A549 (cell line): ENCODE measurements around the gene ENHO. TPM values are rescaled to one million over a fixed set of nuclear protein-coding genes. Genes with fewer than 3 reads are reported as not detected.

ENCODE experiments used
- ATAC-seq, 2 experiments: fragments of 200-7000 bp in 1 of 2; fragments of >200 bp in 1 of 2; cut with Nextera tagmentation in 1 of 2; cut with Tn5 transposase in 1 of 2; 3 replicates each; pipeline versions ENCODE4 v1.8.0 to v1.9.1; 2018 to 2020; ENCODE audit warnings: mild to moderate bottlenecking in 1 of 2, moderate library complexity in 1 of 2
- CTCF ChIA-PET: fragments of 300-600 bp; sonication (Branson Sonifier 250); formaldehyde crosslinking; extraction: SDS; loops from one replicate; lab custom pipeline; 2021; ENCODE audit warnings: antibody characterized with exemption, inconsistent platforms; lab: Yijun Ruan, JAX
- POLR2A ChIA-PET: fragments of 350-600 bp; formaldehyde crosslinking; extraction: SDS; loops from one replicate; lab custom pipeline; 2021; ENCODE audit warnings: antibody characterized with exemption, inconsistent platforms; lab: Yijun Ruan, JAX
- DNase-seq, 2 experiments: peaks; one replicate each; pipeline versions ENCODE4 v3.0.0 to v3.0.0-alpha.2; 2011 to 2016; ENCODE audit warnings: low read depth in 1 of 2, low spot score in 1 of 2
- FAIRE-seq: peaks from 2 replicates; lab custom pipeline; 2011; peaks lifted over from hg19 to GRCh38; lab: Jason Lieb, UNC
- H3K27ac ChIP-seq, 2 experiments: fragments of >200 bp; sonication (Bioruptor Twin); formaldehyde crosslinking; 3 replicates each; pipeline ENCODE4 v1.5.1; 2016 to 2017
- H3K4me1 ChIP-seq: fragments of >200 bp; sonication (Bioruptor Twin); formaldehyde crosslinking; 3 replicates; pipeline ENCODE4 v1.6.1; 2016
- H3K4me2 ChIP-seq: fragments of >200 bp; sonication (Bioruptor Twin); formaldehyde crosslinking; 3 replicates; pipeline ENCODE4 v1.6.1; 2016
- H3K4me3 ChIP-seq: fragments of >200 bp; sonication (Bioruptor Twin); formaldehyde crosslinking; 3 replicates; pipeline ENCODE4 v1.5.1; 2016
- H3K9me3 ChIP-seq: fragments of >200 bp; sonication (Bioruptor Twin); formaldehyde crosslinking; 3 replicates; pipeline ENCODE4 v1.6.1; 2016
- CBX8 ChIP-seq: fragments of 200-600 bp; sonication (generic); IDR thresholded peaks from 2 replicates; pipeline ENCODE4 v1.6.1; 2016
- CEBPB ChIP-seq, 2 experiments: fragments of >200 bp in 1 of 2; sonication (Bioruptor Twin) in 1 of 2; formaldehyde crosslinking in 1 of 2; IDR thresholded peaks; 2 replicates each; pipeline ENCODE4 v1.6.1; 2012 to 2016
- EHMT2 ChIP-seq: fragments of 200-600 bp; sonication (generic); IDR thresholded peaks from 2 replicates; pipeline ENCODE4 v1.6.1; 2016; ENCODE audit warnings: antibody characterized with exemption, low read depth, mild to moderate bottlenecking, moderate library complexity
- EP300 ChIP-seq, 2 experiments: fragments of >200 bp; sonication (Bioruptor Twin); formaldehyde crosslinking; IDR thresholded peaks; 2 replicates in 1 of 2; 3 replicates in 1 of 2; pipeline ENCODE4 v1.6.1; 2016 to 2017
- ESRRA ChIP-seq: fragments of 150-350 bp; IDR thresholded peaks from 2 replicates; pipeline ENCODE4 v1.6.1; 2014; ENCODE audit warnings: mild to moderate bottlenecking, low read length, borderline replicate concordance
- HDAC2 ChIP-seq: fragments of 200-600 bp; sonication (generic); IDR thresholded peaks from 2 replicates; pipeline ENCODE4 v1.6.1; 2016
- HEYL ChIP-seq: fragments of 250-450 bp; sonication (Bioruptor Pico); IDR thresholded peaks from 2 replicates; pipeline ENCODE4 v1.8.0; 2021; ENCODE audit warnings: mild to moderate bottlenecking, moderate library complexity
- KDM5A ChIP-seq: fragments of 200-600 bp; sonication (generic); IDR thresholded peaks from 2 replicates; pipeline ENCODE4 v1.6.1; 2016; ENCODE audit warnings: antibody characterized with exemption, mild to moderate bottlenecking
- MYC ChIP-seq: IDR thresholded peaks from 2 replicates; pipeline ENCODE4 v1.6.1; 2012; ENCODE audit warnings: mild to moderate bottlenecking, inconsistent platforms, low read length, improper control_type of control experiment, borderline replicate concordance
- NFE2L2 ChIP-seq: fragments of 150-350 bp; conservative IDR thresholded peaks from 2 replicates; pipeline ENCODE4 v1.6.1; 2014; ENCODE audit warnings: low read length
- PHF8 ChIP-seq: fragments of 200-600 bp; sonication (generic); IDR thresholded peaks from 2 replicates; pipeline ENCODE4 v1.6.1; 2016; ENCODE audit warnings: low read depth, mild to moderate bottlenecking, antibody characterized with exemption, moderate library complexity, borderline replicate concordance
- POLR2A ChIP-seq: IDR thresholded peaks from 2 replicates; pipeline ENCODE4 v1.6.1; 2012; ENCODE audit warnings: mild to moderate bottlenecking, low read length
- POLR2AphosphoS2 ChIP-seq: conservative IDR thresholded peaks from 2 replicates; pipeline ENCODE4 v1.6.1; 2012; ENCODE audit warnings: low read length, improper control_type of control experiment, inconsistent platforms
- RAD21 ChIP-seq, 2 experiments: fragments of >200 bp in 1 of 2; sonication (Bioruptor Twin) in 1 of 2; formaldehyde crosslinking in 1 of 2; IDR thresholded peaks in 1 of 2; conservative IDR thresholded peaks in 1 of 2; 2 replicates in 1 of 2; 3 replicates in 1 of 2; pipeline ENCODE4 v1.6.1; 2012 to 2018; ENCODE audit warnings: inconsistent platforms in 1 of 2
- RARB ChIP-seq: fragments of 250-450 bp; sonication (Bioruptor Pico); IDR thresholded peaks from 2 replicates; pipeline ENCODE4 v1.8.0; 2021; ENCODE audit warnings: mild to moderate bottlenecking, moderate library complexity
- SREBF2 ChIP-seq: fragments of 450-650 bp; IDR thresholded peaks from 2 replicates; pipeline ENCODE4 v1.6.1; 2014; ENCODE audit warnings: mild to moderate bottlenecking, moderate library complexity
- ZC3H11A ChIP-seq: fragments of 450-650 bp; IDR thresholded peaks from 2 replicates; pipeline ENCODE4 v1.6.1; 2014; ENCODE audit warnings: antibody characterized with exemption, mild to moderate bottlenecking
- ZNF302 ChIP-seq: fragments of 250-450 bp; sonication (Bioruptor Pico); IDR thresholded peaks from 2 replicates; pipeline ENCODE4 v1.9.0; 2021; ENCODE audit warnings: inconsistent platforms, mild to moderate bottlenecking, moderate library complexity
- ZSCAN20 ChIP-seq: fragments of 250-450 bp; sonication (Bioruptor Pico); IDR thresholded peaks from 2 replicates; pipeline ENCODE4 v1.8.0; 2022; ENCODE audit warnings: mild to moderate bottlenecking, moderate library complexity
- WGBS: methylation state at CpG from one replicate; pipeline ENCODE4 v1.1.6; 2017; ENCODE audit errors: missing lambda C conversion rate; 5-methylcytosine and 5-hydroxymethylcytosine counted together
- polyA plus RNA-seq, 4 experiments: library from polyadenylated mRNA; depleted of rRNA in 3 of 4; stranded (reverse); fragments of >200 nt; fragmentation: RNase III in 1 of 4; extraction: RNeasy Plus Mini Kit Qiagen cat#74134 plus additional on column Dnase treatment in 1 of 4; gene quantifications; 2 replicates in 3 of 4; 3 replicates in 1 of 4; pipeline ENCODE4 v1.2.3, GENCODE V29; 2011 to 2017
- TF ChIP-seq, protein P1 (sequence below): fragments of 450-650 bp; IDR thresholded peaks from 2 replicates; pipeline ENCODE4 v1.6.1; 2014; ENCODE audit warnings: antibody characterized with exemption
- TF ChIP-seq, protein P2 (sequence below): fragments of 250-450 bp; sonication (Bioruptor Pico); IDR thresholded peaks from 2 replicates; pipeline ENCODE4 v1.5.0; 2020; ENCODE audit warnings: low read depth, mild to moderate bottlenecking, moderate library complexity
- TF ChIP-seq, protein P3 (sequence below): IDR thresholded peaks from 2 replicates; pipeline ENCODE4 v1.6.1; 2012
- TF ChIP-seq, protein P4 (sequence below): fragments of >200 bp; sonication (Bioruptor Twin); formaldehyde crosslinking; IDR thresholded peaks from 3 replicates; pipeline ENCODE4 v1.5.1; 2016
- TF ChIP-seq, protein P5 (sequence below): fragments of 250-450 bp; sonication (Bioruptor Pico); IDR thresholded peaks from 2 replicates; pipeline ENCODE4 v1.5.0; 2021; ENCODE audit warnings: mild to moderate bottlenecking, moderate library complexity, borderline replicate concordance
- TF ChIP-seq, protein P6 (sequence below): fragments of 200-600 bp; sonication (generic); IDR thresholded peaks from 2 replicates; pipeline ENCODE4 v1.6.1; 2016; ENCODE audit warnings: antibody characterized with exemption, mild to moderate bottlenecking, moderate library complexity
- TF ChIP-seq, protein P7 (sequence below): IDR thresholded peaks from 2 replicates; pipeline ENCODE4 v1.6.1; 2012
- TF ChIP-seq, protein P8 (sequence below): IDR thresholded peaks from 2 replicates; pipeline ENCODE4 v1.6.1; 2012; ENCODE audit warnings: low read depth, borderline replicate concordance

Gene ENHO
- polyA plus RNA-seq, 2 of the 4 experiments (the other 2 are of a cell fraction), result 0.28 to 1.7 TPM

DNA sequence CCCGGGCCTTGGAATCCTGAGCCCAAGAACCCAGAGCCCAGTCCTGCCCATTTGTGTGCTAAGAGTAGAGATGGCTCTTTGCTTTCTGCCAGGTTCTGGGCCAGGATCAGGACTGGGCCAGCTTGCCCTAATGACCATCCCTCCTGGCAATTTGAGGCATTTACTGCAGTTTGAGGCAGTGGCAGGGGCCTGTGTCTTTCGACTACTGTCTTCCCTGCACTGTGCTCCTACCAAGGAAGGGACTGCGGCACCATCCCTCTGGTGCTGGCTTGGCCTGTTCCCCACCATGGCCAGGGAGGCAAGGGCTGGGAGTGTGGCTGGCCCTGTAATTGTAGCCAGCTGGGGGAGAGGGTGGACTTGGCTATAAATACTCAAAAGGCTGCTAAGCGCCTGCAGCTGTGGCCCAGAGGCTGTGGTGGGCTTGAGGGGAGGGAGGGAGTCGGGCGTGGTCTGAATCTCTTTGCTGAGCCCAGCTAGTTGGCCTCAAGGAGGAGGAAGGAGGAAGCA, 4.6 kb downstream of the ENHO start:
- POLR2A ChIA-PET, result no interaction called here
- whole genome bisulfite sequencing, result 29% methylated on average over 5 of the region's 6 CpGs
- no peak for TF ChIP-seq ZC3H11A
- TF ChIP-seq SREBF2, result no peak
- no peak for TF ChIP-seq ESRRA
- no peak for TF ChIP-seq NFE2L2
- TF ChIP-seq, protein P1, sequence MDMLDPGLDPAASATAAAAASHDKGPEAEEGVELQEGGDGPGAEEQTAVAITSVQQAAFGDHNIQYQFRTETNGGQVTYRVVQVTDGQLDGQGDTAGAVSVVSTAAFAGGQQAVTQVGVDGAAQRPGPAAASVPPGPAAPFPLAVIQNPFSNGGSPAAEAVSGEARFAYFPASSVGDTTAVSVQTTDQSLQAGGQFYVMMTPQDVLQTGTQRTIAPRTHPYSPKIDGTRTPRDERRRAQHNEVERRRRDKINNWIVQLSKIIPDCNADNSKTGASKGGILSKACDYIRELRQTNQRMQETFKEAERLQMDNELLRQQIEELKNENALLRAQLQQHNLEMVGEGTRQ, result no peak
- TF ChIP-seq RARB (CRISPR knock-in tag), result no peak
- TF ChIP-seq EHMT2, result no peak
- TF ChIP-seq, protein P2, sequence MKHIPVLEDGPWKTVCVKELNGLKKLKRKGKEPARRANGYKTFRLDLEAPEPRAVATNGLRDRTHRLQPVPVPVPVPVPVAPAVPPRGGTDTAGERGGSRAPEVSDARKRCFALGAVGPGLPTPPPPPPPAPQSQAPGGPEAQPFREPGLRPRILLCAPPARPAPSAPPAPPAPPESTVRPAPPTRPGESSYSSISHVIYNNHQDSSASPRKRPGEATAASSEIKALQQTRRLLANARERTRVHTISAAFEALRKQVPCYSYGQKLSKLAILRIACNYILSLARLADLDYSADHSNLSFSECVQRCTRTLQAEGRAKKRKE (CRISPR knock-in tag), result no peak
- no peak for TF ChIP-seq CBX8
- TF ChIP-seq, protein P3, sequence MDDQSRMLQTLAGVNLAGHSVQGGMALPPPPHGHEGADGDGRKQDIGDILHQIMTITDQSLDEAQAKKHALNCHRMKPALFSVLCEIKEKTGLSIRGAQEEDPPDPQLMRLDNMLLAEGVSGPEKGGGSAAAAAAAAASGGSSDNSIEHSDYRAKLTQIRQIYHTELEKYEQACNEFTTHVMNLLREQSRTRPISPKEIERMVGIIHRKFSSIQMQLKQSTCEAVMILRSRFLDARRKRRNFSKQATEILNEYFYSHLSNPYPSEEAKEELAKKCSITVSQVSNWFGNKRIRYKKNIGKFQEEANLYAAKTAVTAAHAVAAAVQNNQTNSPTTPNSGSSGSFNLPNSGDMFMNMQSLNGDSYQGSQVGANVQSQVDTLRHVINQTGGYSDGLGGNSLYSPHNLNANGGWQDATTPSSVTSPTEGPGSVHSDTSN, result no peak
- TF ChIP-seq ZNF302 (CRISPR knock-in tag), result no peak
- DNase-seq, result no peak
- Histone ChIP-seq H3K4me3 (no peak overlapping the region), H3K4me1 (peaks cover 3% of the 10 kb centered on the region; the same call in 1 of the 3 replicates), H3K4me2 (no peak overlapping the region), H3K9me3 (no peaks in the 10 kb centered on the region), H3K27ac (no peak overlapping the region)
- FAIRE-seq, result no peak
- CTCF ChIA-PET, result interaction anchor here (0.7 to 13.5 kb wide), 6 partner anchors 12 to 114 kb away, joined by 3 to 114 read pairs (median 6); no protein-coding TSS in a partner anchor
- ATAC-seq, result no peak

DNA sequence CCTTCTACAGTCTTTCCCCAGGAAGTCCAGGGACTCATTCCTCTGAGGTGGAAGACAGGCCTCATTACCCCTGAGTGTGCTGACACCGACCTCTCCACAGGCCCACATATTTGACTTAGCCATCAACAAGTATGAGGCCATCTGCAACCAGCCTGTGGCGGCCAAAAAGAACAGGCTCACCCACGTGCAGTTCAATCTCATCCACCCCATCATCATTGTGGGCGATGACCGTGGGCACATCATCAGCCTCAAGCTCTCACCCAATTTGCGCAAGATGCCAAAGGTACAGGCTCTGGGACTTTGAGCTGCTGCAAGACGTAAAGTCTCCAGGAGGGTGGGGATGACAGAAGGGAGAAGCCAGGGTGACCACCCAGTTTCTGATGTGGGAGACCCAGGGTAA, 5.6 kb downstream of the ENHO start:
- ATAC-seq (no peak), DNase-seq (no peak), FAIRE-seq (no peak)
- H3K4me2 ChIP-seq, result no peak overlapping the region
- CTCF ChIA-PET, result interaction anchor here (0.7 to 13.5 kb wide), 6 partner anchors 11 to 113 kb away, joined by 3 to 114 read pairs (median 4); no protein-coding TSS in a partner anchor
- H3K4me3 ChIP-seq, result no peak overlapping the region
- no peaks in the 10 kb centered on the region for H3K9me3 ChIP-seq
- WGBS, result 48% methylated on average over 7 of the region's 7 CpGs
- H3K27ac ChIP-seq, result no peak overlapping the region
- POLR2A ChIA-PET, result no interaction called here
- H3K4me1 ChIP-seq, result no peaks in the 10 kb centered on the region; the same call in 2 of the 3 replicates
- TF ChIP-seq POLR2AphosphoS2, result no peak
- TF ChIP-seq, protein P4, sequence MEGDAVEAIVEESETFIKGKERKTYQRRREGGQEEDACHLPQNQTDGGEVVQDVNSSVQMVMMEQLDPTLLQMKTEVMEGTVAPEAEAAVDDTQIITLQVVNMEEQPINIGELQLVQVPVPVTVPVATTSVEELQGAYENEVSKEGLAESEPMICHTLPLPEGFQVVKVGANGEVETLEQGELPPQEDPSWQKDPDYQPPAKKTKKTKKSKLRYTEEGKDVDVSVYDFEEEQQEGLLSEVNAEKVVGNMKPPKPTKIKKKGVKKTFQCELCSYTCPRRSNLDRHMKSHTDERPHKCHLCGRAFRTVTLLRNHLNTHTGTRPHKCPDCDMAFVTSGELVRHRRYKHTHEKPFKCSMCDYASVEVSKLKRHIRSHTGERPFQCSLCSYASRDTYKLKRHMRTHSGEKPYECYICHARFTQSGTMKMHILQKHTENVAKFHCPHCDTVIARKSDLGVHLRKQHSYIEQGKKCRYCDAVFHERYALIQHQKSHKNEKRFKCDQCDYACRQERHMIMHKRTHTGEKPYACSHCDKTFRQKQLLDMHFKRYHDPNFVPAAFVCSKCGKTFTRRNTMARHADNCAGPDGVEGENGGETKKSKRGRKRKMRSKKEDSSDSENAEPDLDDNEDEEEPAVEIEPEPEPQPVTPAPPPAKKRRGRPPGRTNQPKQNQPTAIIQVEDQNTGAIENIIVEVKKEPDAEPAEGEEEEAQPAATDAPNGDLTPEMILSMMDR, result no peak
- no peak for TF ChIP-seq HEYL (CRISPR knock-in tag)
- TF ChIP-seq KDM5A, result no peak
- no peak for TF ChIP-seq RAD21 (conservative IDR thresholded peaks at IDR 0.05 in 1 of 2, IDR thresholded peaks at IDR 0.05 in 1 of 2)
- TF ChIP-seq PHF8, result no peak
- TF ChIP-seq, protein P5, sequence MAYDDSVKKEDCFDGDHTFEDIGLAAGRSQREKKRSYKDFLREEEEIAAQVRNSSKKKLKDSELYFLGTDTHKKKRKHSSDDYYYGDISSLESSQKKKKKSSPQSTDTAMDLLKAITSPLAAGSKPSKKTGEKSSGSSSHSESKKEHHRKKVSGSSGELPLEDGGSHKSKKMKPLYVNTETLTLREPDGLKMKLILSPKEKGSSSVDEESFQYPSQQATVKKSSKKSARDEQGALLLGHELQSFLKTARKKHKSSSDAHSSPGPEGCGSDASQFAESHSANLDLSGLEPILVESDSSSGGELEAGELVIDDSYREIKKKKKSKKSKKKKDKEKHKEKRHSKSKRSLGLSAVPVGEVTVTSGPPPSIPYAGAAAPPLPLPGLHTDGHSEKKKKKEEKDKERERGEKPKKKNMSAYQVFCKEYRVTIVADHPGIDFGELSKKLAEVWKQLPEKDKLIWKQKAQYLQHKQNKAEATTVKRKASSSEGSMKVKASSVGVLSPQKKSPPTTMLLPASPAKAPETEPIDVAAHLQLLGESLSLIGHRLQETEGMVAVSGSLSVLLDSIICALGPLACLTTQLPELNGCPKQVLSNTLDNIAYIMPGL (CRISPR knock-in tag), result no peak
- TF ChIP-seq, protein P6, sequence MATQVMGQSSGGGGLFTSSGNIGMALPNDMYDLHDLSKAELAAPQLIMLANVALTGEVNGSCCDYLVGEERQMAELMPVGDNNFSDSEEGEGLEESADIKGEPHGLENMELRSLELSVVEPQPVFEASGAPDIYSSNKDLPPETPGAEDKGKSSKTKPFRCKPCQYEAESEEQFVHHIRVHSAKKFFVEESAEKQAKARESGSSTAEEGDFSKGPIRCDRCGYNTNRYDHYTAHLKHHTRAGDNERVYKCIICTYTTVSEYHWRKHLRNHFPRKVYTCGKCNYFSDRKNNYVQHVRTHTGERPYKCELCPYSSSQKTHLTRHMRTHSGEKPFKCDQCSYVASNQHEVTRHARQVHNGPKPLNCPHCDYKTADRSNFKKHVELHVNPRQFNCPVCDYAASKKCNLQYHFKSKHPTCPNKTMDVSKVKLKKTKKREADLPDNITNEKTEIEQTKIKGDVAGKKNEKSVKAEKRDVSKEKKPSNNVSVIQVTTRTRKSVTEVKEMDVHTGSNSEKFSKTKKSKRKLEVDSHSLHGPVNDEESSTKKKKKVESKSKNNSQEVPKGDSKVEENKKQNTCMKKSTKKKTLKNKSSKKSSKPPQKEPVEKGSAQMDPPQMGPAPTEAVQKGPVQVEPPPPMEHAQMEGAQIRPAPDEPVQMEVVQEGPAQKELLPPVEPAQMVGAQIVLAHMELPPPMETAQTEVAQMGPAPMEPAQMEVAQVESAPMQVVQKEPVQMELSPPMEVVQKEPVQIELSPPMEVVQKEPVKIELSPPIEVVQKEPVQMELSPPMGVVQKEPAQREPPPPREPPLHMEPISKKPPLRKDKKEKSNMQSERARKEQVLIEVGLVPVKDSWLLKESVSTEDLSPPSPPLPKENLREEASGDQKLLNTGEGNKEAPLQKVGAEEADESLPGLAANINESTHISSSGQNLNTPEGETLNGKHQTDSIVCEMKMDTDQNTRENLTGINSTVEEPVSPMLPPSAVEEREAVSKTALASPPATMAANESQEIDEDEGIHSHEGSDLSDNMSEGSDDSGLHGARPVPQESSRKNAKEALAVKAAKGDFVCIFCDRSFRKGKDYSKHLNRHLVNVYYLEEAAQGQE, result no peak
- no peak for TF ChIP-seq EP300 (IDR thresholded peaks at IDR 0.05)
- TF ChIP-seq, protein P7, sequence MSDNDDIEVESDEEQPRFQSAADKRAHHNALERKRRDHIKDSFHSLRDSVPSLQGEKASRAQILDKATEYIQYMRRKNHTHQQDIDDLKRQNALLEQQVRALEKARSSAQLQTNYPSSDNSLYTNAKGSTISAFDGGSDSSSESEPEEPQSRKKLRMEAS, result no peak
- TF ChIP-seq SREBF2, result no peak
- no peak for TF ChIP-seq MYC
- no peak for TF ChIP-seq ZSCAN20 (CRISPR knock-in tag)
- TF ChIP-seq HDAC2, result no peak
- no peak for TF ChIP-seq CEBPB (IDR thresholded peaks at IDR 0.05)
- TF ChIP-seq POLR2A, result no peak
- TF ChIP-seq, protein P8, sequence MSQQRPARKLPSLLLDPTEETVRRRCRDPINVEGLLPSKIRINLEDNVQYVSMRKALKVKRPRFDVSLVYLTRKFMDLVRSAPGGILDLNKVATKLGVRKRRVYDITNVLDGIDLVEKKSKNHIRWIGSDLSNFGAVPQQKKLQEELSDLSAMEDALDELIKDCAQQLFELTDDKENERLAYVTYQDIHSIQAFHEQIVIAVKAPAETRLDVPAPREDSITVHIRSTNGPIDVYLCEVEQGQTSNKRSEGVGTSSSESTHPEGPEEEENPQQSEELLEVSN, result no peak
